ENCODE results near the gene GPR35.
"Not testable (repeated sequence)": the region's sequence is repeated elsewhere in the genome, so short reads cannot be mapped to it uniquely, and the experiment has no call there.

GPR35 gene

DNA sequence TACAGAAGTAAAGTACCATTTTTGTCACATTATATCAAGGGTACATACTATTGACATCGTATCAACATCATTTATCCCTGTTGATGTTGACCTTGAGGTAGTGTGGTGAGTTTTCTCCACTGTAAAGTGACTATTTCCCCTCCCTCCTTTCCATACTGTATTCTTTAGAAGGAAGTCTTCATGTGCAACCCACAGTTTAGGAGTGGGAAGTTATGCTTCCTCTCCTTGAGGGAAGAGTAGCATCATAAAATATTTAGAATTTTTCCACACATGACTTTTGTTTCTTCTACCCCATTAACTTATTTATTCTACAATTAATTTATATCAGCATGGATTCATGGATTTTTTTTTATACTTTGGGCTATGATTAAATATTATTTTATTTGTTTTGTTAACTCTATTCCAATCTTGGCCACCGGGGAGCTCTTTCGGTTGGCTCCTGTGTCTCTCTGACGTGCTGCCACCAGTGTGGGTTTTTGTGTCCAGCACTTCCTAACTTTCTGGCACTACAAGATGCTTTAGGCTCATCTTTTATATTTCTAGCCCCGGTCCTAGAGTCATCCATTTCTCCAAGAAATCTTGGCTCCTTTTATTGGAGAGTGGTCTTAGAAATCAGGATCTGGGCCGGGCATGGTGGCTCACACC is 38.4 kb downstream of the GPR35 start:
- DNase-seq: no peak

DNA sequence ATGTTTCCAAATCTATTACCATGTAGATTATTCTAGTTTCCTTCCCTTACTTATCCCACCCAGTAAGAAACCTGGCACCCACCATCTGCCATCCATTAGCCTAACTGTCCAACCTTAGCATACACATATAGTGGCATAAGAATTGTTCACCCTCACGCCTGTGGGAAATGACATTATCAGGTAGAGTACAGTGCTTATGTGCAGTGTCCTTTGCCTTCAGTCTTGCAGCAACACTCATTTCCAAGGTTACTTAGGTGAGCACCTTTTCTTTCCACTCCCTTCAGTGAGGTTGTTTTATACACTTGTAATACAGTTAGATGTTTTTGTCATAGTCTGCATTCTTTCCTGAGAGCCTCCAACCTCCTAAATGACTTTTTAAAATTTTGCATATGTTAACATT is 39.3 kb downstream of the GPR35 start:
- no peak for DNase-seq

- no peak for DNase-seq
Measured at GRCh38 chr2:240670402-240670801, 45.1 kb downstream of the GPR35 start.

DNA sequence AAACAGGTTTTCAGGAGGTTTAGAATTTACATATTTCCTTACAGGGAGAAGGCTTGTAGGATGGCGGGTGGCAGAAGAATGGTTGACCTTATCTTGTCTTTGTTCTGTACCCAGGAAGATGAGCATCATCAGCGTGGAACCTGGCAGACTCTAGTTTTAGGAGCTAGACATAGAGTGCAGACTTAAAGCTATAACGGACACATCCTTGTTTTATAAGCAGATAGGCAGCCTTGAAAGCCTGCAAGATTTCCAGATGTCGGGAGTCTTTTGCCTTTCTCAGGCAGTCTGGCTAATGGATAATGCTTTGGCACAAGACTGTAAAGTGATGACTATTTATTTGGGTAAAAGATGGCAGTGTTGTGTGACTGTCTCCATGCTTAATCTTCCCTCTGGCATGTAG is 45.7 kb downstream of the GPR35 start:
- DNase-seq: no peak

DNA sequence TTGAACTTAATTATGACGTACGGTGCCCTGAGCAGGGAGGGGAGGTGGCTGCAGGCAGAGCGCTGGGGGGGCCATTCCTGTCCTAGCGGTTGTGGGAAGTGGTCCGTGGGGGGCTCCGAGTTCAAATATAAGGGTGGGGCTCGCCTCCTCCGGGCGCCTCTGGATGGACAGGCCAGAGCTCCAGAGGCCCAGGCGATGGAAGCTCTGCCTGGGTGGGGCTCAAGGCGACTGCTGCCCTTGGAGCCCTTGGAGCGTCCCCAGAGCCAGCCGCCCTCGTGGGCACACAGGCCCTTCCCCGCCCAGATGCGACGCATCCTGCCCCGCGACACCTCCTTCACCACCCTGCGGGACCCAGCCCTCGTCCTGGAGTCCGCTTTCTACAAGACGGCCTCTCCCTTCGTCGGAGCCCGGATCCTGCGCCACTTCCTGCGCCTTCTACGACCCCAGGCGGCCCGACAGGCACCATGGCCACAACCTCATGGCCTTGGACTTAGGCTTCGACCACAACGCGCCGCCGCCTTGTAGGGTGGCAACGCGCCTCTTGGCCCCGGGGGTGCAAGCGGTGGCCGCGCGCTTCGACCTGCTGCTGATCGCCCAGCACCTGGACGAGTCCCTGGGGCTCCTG is 46.9 kb downstream of the GPR35 start:
- no peak for DNase-seq

- DNase-seq: no peak
Measured at GRCh38 chr2:240672701-240673190, 47.5 kb downstream of the GPR35 start.

- not testable (repeated sequence) for DNase-seq
Measured at GRCh38 chr2:240674461-240675184, 49.3 kb downstream of the GPR35 start.

GRCh38 chr2:240675345-240675744 is 50.1 kb downstream of the GPR35 start:
- not testable (repeated sequence) for DNase-seq

GRCh38 chr2:240678043-240678442 is 52.8 kb downstream of the GPR35 start:
- DNase-seq: not testable (repeated sequence)

DNA sequence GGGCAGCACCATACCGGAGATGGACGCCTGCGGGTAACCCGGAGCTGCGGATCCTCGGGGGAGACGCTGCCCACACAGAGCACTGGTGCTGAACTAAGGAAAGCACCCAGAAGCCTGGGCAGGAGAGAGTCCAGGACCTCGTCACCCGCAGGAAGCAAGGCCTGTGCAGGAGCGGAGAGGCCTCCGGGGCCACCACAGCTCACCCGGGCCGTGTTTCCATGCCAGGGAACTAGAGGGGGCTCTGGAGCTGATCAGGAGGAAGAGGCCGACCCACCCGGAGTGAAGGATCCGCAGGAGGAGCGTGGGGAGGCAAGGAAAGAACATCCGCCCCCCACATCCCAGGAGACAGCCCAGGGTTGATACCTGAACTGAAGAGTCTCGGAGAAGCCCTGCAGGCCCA is 53.6 kb downstream of the GPR35 start:
- DNase-seq: not testable (repeated sequence)

DNA sequence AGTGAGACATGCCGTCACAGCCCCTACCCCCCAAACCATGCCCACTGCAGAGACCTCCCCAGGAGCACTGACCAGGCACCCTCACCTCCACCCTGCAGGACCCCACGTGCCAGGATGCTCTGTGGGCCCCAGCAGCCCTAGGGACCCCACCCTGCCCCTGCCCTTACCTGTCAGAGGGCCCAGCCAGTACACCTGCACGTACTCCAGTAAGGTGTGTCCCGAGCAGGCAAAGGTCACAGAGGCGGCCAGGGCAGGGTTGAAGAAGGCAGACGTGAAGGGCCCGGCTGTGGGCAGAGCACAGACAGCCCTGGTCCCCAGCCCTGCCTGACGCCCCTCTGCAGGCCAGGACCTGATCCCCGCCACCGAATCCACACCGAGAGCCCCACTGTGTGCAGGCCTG is 54.9 kb downstream of the GPR35 start:
- DNase-seq: not testable (repeated sequence)
